CD4-positive, alpha-beta T cell treated with Interleukin-1 beta for 1 hour (primary cell): ENCODE results near the gene IP6K1.

Experiments used
- DNase-seq, 2 donors: peaks; one replicate each; pipeline ENCODE4 v3.0.0-alpha.2; 2020 to 2022

The IP6K1 gene

DNA sequence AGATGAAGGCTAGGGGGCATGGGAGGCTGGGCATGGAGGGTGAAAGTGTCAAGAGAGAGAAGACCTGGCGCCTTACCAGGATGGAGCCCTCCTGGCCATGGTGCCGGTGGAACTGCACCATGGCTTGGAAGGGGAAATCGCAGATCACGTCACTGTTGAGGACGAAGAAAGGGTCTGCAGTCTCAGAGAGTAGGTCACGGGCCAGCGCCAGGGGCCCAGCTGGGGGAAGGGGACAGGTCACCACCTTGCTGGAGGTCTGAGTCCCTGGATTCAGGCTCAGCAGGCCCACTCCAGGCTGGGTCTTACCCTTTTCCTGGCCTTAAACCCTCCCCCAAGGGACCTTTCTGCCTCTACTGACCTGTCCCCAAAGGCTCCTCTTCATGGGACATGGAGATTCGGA lies 63.4 kb downstream of the IP6K1 start:
- DNase-seq, result no peak

DNA sequence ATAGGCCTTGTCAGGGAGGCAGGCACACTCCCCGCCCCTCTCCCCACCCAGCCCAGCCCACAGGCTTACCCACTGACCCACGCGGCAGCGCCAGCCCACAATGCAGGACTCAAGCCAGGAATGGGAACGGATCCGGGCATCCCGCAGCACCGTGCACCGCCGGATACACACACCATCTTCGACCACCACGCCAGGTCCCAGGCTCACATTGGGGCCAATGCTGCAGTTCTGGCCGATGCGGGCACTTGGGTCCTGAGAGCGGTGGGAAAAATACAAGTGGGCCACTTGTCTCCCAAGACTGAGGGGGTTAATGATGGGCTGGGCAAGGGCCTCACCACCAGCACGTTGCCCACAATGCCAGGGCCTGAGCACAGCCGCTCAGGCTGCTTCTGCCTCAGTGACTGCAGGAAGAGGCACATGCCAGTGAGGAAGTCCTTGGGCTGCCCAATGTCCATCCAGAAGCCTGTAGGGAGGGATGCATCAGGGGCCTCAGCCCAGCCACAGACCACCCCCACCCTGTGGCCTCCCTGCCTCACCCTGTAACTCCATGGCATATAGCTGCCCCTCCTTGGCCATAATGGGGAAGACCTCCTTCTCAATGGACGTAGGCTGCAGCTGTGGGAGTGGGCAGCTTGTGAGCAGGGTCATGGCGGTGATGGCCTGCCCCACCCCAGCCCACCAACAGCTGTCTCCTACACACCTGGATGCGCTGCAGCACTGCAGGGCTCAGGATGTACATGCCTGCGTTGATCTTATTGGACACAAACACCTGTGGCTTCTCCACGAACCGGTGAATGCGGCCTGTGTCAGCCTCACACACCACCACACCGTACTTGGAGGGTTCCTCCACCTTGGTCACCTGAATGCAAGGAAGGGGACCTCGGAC lies 64.2 kb downstream of the IP6K1 start:
- no peak for DNase-seq

DNA sequence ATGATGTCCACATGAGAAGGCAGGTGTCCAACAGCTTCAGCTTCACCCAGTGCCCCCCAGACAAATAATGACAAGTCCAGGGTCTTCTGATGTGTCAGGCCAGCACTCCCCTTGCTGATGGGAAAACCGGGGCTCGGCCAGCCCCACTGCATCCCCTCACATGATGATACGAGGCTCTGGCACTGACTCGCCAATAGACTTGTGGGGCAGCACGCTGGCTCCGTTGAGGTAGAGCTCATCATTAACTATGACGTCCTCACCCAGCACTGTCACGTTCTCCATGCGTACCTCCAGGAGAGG lies 64.8 kb downstream of the IP6K1 start:
- DNase-seq, result no peak

DNA sequence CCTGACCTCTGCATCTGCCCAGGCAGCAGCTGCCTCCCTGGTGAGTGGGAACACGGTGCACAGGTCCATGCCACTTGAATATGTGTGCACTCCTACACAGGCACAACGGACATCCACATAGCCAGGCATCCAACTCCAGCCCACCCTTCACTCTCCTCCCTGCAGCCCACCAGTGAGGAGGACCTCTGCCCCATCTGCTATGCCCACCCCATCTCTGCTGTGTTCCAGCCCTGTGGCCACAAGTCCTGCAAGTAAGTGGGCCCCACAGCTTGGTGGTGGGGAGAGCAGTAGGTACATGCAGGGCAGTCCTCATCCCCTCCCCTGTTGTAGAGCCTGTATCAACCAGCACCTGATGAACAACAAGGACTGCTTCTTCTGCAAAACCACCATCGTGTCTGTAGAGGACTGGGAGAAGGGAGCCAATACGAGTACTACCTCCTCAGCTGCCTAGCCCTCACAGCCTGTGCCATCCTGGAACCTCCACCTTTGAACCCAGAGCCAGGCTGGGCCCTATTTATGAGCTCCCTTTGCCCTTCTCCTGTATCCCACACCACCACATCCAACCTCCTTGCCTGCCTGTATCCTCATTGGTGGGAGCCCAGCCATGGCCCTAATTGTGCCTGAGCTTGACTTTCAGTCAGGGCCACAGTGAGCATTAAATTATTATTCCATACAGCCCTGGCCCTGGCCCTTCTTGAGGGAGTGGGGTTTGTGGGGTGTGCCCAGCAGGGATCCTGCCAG lies 65.3 kb downstream of the IP6K1 start:
- DNase-seq, result no peak

DNA sequence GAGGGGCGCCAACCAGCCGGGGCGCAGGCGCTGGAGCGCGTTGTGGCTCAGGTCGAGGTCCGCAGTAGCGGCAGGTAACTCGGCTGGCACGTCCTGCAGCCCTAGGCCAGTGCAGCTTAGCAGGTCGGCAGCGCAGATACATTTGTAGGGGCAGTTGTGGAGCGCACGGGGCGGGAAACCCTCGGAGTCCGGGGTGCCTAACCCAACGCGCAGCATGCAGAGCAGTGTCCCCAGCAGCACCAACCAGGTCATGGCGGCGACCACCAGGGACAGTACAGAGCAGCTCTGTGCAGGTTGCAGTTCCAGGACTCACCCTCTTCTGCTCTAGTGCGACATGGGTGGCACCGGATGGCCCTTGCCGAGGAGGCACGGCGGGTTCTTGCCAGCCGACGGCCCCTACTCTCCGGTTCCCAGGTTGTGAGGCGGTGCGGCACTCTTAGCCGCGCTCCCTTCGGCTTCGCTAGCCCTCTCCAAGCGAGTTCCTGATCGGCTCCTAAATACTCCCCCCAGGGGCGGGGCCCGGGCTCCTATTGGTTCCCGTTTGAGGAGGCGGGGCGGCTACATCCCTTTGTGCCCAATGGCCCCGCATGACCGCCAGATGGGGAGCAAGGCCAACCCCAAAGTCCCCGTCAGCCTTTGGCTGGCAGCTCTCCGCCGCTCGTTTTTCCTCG lies 67.0 kb downstream of the IP6K1 start, which contains the start of gene AMIGO3:
TSS of gene AMIGO3 (minus strand) at position 471 of the 671 bp plus-strand sequence. CDS start at position 252, 219 bp downstream.
- peak; percentile 90 for DNase-seq

DNA sequence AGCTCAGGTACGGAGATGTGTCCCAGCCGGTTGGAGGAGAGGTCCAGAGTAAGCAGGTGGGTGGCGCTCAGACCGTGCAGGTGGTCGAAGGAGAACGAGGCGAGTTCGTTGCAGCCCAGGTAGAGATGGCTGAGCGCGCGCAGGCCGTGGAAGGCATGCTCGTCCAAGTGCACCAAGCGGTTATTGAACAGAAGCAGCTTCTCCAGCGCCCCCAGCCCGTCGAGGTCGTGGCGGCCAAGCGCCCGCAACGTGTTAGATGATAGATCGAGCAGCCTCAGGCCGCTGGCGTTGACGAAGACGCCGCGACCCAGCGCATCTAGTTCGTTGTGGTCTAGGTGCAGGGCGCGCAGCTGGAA lies 67.5 kb downstream of the IP6K1 start:
- DNase-seq, result no peak

DNA sequence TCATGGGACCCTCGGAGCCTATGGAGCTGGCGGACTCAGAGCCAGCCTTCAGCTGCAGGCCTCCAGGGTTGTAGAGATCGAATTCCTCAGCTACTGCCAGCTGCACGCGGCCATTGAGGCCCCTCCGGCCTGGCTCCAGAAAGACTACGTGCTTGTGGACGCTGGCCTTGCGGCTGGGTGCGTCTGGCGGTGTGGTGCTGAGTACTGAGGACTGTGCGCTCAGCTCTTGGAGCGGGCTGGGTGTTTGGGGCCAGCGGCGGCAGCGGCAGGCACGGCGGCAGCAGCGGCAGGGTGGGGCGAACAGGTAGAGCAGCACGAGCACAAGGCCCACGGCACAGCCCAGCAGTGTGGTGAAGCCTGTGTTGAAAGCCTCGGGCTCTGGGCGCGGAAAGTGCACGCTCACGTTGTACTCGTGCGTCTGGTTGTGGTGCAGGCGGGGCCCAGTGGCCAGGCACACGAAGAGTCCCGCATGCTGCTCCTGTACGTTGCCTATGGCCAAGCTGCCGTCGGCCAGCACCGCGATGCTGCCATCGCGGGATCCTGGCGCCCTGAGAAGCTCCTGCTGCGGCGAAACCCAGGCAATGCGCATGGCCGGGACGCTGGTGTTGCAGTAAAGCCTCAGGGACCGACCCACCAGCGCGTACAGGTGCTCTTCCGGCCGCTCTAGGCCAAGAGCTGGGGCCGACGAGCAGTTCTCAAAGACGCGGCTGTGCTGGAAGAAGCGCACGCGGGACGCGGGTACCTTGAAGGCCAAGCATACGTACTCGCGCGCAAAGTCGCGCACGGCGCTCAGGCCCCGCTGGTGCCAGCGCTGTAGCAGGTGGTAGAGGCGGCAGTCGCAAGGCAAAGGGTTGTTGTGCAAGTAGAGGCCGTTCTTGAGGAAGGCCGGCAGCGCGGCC lies 68.1 kb downstream of the IP6K1 start:
- no peak for DNase-seq

DNA sequence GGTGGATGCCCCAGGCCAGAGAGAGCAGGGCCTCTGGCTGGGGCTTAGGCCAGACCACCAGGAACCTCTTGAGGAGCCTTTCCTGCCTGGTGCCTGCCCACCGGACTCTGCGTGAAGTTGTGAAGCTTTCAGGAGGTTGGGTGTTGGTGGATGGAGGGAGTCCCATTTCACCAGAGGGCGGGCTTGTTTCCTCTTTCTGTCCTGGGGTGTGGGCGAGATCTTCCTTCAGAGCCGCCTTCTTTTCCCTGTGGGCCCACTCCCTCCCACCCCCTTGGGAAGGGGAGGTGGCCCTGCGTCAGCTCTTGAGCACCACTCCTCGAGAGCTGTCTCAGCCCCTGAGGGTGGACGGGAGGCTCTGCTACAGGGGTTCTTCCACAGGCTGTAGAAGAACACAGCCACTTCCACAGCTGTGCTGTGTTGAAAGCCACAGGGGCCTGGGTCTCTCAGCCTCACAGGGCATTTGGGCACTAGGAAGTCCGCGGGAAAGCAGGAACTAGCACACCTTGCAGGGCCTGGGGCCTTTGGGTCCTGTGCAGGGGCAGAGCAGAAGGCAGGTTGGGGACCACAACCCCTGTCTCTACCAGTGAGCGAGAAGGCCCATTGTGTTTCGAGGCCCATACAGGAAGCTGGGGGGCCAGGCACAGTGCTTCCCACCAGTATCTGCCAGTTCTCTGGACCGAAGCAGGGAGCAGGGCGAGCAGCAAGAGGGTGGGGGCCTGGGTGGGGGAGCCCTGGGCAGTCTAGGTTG lies 69.0 kb downstream of the IP6K1 start:
- DNase-seq, result no peak

DNA sequence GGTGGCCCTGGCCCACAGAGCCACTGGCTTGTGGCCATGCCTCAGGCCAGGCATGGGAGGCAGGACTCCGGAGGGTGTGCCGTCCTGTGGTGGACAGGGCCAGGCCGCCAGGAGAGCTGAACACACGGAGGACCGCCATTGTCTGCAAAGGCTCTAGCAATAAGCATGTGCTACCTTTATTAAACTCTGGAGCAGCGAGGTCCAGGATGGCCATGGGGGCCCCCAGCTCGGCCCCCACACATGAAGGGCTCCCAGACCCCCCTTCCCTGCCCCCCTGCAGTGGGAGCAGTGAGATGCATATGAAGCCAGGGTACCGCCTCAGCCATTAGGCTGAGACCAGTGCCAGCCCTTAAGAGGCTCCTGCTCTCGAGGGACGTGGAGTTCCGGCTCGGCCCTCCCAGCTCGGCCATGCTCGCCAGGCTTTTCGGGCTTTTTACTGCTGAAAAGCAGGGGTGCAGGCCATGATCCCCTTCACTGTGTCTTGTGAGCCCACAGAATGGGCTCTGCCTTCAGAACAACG lies 69.6 kb downstream of the IP6K1 start:
- no peak for DNase-seq

DNA sequence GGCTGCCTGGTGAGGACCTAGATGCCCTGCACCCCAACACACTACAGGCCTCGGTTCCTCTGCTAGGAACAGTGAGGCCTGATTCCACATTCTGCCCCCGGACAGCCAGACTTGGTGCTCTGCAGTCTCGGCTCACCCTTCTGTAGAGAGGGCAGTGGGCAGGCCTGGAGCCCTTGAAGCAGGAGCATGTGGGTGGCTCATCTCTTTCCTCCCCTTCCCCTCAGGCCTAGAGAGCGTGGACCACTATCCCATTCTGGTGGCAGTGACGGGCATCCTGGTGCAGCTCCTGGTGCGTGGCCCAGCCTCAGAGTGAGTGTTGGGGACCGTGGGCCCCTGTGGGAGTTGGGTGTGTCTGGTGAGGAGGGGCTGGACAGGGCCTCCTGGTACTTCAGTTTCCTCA lies 70.2 kb downstream of the IP6K1 start:
- DNase-seq, result no peak

DNA sequence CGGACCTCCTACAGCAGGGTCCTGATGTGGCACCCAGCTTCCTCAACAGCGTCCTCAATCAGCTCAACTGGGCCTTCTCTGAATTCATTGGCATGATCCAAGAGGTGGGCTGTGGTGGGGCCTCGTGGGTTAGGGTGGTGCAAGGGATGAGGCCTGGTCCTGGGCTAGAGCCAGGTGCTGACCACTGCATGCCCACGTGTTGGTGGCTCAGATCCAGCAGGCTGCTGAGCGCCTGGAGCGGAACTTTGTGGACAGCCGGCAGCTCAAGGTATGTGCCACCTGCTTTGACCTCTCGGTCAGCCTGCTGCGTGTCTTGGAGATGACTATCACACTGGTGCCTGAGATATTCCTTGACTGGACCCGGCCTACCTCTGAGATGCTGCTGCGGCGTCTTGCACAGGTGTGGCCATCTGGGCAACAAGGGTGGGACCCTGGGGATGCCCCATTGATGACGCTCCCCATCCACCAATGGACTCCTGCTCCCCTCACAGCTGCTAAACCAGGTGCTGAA lies 70.7 kb downstream of the IP6K1 start:
- DNase-seq, result no peak

DNA sequence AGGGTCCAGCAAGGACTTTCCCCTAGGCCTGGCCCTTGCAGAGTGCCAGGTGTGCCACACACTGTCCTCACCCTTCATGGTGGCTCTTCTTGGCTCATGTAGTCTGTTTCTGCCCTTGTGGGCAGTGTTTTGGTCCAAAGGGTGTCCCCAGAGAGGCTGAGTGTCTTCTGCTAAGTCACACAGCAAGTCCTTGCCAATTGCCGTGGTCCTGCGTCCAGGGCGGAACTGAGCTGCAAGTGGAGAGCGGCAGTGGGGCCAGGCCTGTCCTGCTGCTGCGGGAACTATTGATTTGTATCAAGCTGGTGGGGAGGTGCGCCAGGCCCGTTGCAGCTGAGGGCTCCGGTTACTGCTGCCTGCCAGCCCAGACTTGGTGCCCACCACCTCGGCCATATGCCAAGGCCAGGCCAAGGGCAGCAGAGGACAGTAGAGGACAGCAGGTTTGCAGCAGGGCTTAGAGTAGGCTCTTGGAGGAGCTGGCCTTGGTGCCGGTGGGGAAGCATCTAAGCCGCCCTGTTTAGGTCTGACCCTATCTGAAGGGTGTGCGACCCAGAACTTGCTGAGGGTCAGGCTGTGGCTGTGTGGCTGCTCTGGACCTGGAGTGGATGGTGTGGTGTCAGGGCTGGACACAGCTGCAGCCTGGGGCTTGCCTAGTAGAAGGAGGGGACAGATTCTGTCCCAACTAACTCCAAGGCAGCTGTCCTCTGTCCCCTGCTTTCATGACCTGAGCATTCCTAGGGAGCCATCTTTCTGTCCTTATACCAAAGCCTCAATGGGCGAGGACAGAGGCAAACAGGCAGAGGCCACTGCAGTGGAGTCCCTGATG lies 71.4 kb downstream of the IP6K1 start:
- DNase-seq, result no peak

DNA sequence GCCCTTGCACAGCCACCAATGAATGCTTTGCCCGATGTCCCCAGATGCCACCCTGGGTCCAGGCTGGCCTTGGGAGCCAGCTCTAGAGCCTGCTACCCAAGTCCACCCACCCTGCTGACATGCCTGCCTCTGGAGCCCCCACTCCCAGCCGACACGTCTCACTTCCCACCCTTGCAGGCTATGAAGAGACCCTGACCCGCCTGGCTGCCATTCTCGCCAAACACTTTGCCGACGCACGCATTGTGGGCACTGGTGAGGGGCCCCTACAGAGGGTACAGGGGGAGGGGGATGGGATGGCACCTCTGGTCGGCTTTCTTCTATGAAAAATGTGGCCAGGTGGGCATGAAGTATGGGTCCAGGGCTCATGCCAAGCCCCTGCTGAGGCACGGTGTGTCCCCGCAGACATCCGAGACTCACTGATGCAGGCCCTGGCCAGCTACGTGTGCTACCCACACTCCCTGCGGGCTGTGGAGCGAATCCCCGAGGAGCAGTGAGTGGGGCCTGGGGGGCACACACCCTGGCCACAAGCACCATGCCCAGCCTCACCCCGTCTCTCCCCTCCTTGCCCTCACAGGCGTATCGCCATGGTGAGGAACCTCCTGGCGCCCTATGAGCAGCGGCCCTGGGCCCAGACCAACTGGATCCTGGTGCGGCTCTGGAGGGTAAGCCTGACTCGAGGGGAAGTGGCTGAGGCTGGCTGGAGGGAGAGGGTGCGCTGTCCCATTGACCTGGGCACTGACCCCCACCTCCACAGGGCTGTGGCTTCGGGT lies 72.8 kb downstream of the IP6K1 start:
- no peak for DNase-seq

DNA sequence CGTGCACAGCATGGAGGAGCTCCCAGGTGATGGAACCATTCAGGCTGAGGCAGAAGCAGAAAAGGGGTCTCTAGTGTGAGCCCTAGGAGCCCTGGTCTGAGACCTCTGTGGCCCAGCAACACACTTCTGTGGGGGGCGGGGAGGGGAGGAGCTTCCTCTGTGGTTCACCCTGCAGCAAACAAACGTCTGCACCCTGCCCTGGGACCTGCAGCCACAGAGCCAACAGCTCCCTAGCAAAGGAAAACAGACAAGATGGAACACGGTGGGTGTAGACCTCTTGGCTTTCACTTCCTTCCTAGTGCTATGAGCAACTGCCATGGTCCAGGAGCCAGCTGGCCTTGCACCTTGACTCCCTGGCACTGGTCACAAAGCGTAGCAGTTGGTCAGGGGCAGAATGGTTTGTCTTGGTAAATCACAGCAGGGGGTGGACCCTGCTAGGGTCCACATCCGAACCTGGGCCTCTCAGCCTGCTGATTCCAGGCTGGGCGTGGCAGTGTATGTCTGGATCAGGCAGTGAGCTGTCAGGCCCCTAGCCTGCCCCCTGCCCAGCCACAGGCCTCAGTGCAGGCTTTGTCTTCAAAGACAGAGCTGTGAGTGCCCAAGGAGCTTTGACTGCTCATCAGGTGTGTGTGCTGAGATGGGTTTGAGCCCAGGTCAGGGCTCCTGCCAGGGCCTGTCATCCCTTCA lies 73.6 kb downstream of the IP6K1 start:
- no peak for DNase-seq

DNA sequence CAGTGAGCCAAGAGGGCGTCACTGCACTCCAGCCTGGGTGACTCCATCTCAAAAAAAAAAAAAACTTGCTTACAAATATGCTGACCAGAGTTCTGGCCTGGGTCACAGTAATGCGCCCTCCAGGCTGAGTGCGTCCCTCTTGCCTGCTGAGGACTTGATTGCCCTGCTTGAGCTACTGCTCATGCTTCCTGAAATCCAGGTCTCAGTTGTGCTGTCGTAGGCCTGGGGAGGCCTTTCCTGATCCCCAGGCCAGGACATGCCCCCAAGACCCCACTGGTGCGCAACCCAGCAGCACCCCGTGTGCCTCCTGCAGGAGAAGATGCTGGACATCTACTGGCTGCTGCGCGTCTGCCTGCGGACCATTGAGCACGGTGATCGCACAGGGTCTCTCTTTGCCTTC lies 74.2 kb downstream of the IP6K1 start:
- DNase-seq, result no peak

DNA sequence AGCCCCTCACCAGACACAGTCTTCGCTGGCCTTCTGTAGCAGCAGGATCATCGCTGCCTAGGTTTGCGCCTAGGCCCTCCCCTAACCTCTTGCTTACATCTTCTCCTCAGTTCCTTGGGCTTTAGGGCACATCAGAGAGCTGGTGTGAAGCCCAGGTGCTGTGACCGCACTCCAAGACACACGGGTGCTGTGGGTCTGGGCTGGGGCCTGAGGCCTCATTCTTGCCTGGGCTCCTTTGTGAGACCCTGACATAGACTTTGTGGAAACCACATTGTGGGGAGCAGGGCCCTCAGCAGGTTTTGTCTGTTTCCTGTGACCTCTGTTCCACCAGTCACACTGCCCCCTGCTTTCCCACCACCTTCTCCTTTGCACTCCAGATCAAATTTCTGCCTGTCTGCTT lies 74.9 kb downstream of the IP6K1 start:
- no peak for DNase-seq

DNA sequence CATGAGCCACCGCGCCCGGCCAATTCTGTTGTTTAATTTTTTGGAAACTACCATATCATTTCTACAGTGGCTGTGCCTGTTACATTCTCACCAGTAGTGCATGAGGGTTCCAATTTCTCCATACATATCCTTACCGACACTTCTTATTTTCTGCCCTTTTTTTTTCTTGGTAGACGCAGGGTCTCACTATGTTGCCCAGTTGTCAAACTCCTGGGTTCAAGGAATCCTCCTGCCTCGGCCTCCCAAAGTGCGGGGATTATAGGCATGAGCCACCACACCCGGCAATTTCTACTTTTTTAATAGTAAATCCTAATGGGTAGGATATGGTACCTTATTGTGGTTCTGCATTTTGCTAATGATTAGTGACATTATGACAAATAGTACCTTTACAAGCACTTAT lies 76.5 kb downstream of the IP6K1 start:
- no peak for DNase-seq

DNA sequence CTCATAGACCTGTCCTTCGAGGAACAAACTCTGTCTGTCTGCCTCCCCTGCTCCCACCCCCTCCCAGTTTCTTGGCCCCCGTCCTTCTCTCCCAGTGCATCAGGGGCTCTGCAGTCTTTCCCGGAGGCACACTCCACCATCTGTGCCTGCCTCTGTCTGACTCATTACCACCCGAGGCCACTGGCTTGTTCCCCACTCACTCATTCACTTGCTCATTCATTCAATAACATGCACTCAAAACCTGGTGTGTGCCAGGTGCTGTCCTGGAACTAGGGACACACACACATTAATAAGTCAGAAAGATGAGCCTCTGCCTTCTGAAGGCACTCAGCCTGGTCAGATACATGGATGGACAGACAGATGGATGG lies 79.2 kb downstream of the IP6K1 start:
- DNase-seq, result no peak

DNA sequence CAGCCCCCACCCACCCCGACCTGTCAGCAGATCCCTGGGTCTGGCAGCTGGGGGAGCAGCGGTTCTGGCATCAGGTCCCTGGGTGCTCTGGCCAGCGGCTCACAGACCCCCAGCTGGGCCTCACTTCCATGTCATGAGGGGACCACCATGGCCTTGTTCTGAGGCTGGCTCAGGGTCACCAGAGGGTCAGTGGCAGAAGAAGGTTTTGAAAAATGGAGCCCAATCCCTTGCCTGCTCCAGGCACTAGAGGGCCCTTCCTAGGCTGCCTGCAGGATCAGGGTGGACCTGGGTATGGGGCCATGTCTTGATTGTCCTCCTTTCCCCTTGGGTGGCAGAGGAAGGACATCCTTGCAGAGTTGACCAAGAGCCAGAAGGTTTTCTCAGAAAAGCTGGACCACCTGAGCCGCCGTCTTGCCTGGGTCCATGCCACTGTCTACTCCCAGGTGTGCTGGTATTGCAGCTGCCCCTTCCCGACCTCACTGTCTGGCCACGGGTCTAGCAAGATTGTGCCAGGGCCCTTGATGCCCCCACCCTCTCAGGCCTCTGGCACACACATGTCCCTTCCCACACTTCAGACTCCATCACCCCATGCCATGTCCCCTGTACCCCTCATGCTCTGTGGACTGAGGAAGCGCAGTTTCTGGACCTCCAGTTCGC lies 79.8 kb downstream of the IP6K1 start:
- DNase-seq, result no peak
